VCaP (cell line): ENCODE results near the gene NKX2-2.

Experiments used
- H3K27ac ChIP-seq: fragments of 450-650 bp; 2 replicates; pipeline ENCODE4 v1.5.1; 2017
- TF ChIP-seq, protein P1 (sequence below): fragments of 450-650 bp; conservative IDR thresholded peaks from 2 replicates; pipeline ENCODE4 v1.5.1; 2017; ENCODE audit warnings: mild to moderate bottlenecking, moderate library complexity

NKX2-2 gene

DNA sequence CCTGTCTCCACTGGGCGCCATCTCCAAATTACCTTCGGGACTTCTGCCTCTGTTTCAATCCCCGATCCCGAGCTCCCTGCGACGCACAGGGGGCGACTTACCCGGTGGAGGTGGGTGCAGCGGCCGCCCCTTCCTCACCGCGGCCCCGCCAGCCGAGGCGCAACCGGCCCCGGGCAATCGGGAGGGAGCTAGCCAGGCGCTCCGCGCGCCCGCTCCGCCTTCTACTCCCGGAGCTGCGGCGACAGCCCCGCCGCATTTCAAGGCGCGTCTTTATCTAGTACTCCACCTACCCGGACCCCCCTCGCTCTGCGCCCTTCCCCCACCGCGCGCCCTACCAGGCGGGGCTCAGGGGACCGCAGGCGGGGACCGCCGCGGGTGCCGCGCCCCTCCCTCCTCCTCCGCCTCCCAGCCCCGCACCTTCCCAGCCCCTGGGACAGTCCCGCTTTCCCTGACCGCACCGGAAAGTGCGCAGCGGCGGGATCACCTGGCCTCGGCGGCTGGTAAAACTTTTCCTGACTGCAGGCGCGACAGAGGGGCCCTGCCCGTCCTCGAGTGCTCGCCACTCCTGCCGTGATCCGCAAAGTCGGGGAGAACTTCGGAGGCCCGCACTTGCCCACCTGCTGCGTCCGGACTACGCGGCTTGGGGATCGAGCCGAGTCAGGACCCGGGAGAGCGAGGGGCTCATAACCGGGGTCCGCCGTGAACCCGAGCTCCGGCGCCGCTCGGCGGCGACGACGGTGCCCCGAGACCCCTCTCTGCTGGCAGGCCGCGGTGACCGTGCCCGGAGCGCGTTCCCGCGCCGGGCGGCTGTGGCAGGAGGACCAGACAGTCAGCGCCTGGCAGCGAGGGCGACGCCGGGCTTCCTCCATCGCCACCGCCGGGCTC, 8.0 kb upstream of the NKX2-2 start:
- TF ChIP-seq, protein P1, sequence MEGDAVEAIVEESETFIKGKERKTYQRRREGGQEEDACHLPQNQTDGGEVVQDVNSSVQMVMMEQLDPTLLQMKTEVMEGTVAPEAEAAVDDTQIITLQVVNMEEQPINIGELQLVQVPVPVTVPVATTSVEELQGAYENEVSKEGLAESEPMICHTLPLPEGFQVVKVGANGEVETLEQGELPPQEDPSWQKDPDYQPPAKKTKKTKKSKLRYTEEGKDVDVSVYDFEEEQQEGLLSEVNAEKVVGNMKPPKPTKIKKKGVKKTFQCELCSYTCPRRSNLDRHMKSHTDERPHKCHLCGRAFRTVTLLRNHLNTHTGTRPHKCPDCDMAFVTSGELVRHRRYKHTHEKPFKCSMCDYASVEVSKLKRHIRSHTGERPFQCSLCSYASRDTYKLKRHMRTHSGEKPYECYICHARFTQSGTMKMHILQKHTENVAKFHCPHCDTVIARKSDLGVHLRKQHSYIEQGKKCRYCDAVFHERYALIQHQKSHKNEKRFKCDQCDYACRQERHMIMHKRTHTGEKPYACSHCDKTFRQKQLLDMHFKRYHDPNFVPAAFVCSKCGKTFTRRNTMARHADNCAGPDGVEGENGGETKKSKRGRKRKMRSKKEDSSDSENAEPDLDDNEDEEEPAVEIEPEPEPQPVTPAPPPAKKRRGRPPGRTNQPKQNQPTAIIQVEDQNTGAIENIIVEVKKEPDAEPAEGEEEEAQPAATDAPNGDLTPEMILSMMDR: 0 out of 2 replicates have a peak, but pooled peaks have one; percentile 31
- peak overlapping the region; percentile 75 for H3K27ac ChIP-seq

DNA sequence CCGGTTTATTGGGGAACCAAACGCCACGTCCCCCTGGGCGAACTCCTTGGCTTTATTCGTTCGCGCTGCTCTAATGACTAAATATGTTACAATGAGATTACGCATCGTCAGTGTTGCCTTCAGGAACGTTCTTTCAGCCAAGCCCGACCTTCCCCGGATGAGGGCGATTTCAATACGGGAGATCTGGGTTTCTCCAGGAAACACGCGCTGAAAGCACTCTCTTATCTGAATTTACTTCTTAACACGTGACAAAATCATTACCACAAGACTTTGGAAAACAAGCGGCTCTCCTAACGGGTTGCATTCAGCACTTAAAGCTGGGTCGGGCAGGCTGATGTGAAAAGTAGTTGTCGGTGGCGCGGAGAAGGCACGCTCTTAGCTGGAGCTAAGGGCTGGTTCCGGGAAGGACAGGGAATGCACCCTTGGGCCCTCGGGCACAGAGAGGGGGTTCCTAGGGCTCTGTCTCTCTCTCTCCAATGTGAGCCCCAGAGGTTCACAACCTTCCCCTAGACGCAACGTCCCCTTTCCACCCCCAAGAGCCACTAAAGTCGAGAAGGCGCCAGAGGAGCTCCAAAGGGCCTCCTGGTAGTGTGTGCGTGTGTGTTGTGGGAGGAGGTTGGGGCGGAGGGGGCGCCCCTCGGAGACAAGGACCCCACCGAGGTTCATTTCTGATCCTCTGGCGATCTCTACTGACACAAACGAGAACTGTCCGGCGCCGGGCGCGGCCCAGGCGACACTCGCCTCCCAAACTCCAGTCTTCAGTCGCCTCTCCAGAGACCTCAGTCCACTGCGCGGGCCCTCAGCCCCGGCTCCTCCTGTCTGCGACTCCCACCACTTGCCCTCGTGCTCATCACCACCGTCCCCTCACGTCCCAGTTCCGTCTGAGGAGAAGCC, 7.1 kb upstream of the NKX2-2 start:
- TF ChIP-seq, protein P1: peak; percentile 62
- H3K27ac ChIP-seq: peak overlapping the region; percentile 75

DNA sequence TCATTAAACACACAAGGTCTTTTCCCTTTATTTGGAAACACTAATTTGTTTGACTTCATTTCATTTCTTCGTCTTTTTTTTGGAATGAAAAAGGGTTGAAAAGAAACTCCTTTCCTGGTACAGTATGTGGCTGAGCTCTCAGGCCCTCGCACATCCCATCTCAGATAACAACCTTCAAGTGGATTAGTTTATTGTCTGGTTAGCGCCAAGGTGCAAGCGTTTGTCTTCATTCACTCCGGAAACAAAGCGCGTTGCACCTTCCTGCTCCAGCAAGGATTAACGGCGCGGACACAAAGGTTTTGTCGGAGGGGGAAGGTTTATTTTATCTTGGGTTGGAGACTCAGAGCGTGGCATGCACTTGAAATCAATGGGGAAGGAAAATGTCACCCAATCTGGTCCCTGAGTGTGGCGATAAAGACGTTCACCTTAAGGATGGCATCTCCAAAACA, 5.3 kb upstream of the NKX2-2 start:
- H3K27ac ChIP-seq: no peak overlapping the region
- TF ChIP-seq, protein P1: no peak

DNA sequence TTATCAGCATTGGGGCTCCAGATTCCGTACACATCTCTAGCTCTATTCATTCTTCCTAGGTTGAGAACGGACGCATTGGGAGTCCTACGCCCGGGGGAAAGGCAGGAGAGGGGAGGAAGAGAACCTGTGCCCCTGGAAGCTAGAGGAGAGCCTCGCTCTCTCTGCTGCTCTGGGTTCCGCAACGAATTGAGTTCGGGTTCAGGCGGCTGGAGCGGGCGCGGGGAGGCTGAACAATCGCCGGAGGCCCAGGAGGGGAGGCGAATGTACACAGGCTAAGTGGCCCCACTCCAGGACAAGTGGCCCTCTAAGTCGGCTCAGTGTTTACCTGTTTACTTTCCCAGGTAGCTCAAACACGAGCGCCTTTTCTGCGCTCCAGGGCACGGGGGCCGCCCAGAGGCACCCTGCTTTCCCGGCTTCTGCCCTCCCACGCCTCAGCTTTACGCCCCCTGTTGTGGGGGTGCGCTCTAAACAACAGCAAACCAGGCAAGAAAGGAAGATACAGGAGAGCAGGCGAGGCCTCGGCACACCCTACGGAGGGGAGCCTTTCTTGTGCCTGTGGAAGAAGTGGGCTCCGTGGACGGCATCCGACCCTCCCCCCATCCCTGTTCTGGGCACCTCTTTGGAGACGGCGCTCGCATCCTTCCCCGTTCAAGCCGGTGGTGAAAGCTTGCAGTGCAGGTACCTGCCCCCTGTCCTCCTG, 4.6 kb upstream of the NKX2-2 start:
- no peak overlapping the region for H3K27ac ChIP-seq
- TF ChIP-seq, protein P1: no peak

GRCh38 chr20:21517566-21518277, 3.9 kb upstream of the NKX2-2 start:
- H3K27ac ChIP-seq: no peak overlapping the region
- TF ChIP-seq, protein P1: no peak

- no peak overlapping the region for H3K27ac ChIP-seq
- TF ChIP-seq, protein P1: no peak
These were observed 3.1 kb upstream of the NKX2-2 start for GRCh38 chr20:21516861-21517565.
